Adrenal gland (tissue), 5 donors: ENCODE results near the gene ZNF664.

Source experiments
- CTCF ChIP-seq, 6 experiments: fragments of 450-650 bp in 4 of 6; fragments of 200-600 bp in 2 of 6; sonication (generic) in 1 of 6; IDR thresholded peaks; 1 replicate in 5 of 6; 2 replicates in 1 of 6; pipeline versions ENCODE4 v1.5.1 to v1.8.0; 2016 to 2021; ENCODE audit warnings: antibody characterized with exemption in 6 of 6, mild to moderate bottlenecking in 2 of 6, moderate library complexity in 1 of 6
- POLR2A ChIP-seq, 2 donors: fragments of 450-650 bp; IDR thresholded peaks; one replicate each; pipeline ENCODE4 v1.6.1; 2017; ENCODE audit warnings: antibody characterized with exemption in 2 of 2, mild to moderate bottlenecking in 2 of 2, moderate library complexity in 1 of 2
- donor health status: DM: no; HTN: no; CAD: no.

GRCh38 chr12:123958876-123959275 is 14.1 kb upstream of the ZNF664 start:
- TF ChIP-seq CTCF (IDR thresholded peaks at IDR 0.05), result no peak
- no peak for TF ChIP-seq POLR2A (IDR thresholded peaks at IDR 0.05)
